ENCODE measurements around the gene POFUT1. TPM values are rescaled to one million over a fixed set of nuclear protein-coding genes. Genes with fewer than 3 reads are reported as not detected.
A peak's percentile ranks its signal among the peaks of the same experiment; 100 is the strongest.
"Not testable (repeated sequence)": the region's sequence is repeated elsewhere in the genome, so short reads cannot be mapped to it uniquely, and the experiment has no call there.

Gene POFUT1
- polyA plus RNA-seq, 1 donor, result 42.3 TPM

DNA sequence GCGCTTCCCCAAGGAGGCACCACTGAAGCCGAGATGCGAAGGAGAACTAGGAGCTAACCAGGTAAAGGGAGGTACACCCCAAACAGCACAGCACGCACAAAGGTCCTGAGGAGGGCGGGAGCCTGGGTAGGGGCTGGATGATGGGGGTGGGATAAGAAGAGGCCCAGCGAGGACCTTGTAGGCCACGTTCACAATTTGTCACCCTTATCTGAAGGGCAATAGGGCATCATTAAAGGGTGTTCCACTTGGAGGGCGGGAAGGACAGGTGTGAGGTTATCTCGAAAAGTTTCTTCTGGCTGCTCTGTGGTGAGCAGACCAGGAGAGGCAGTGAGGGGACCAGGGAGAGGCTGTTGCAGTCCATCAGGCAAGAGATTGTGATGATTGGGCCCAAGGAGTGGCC lies 25.6 kb downstream of the POFUT1 start:
- DNase-seq, result no peak

DNA sequence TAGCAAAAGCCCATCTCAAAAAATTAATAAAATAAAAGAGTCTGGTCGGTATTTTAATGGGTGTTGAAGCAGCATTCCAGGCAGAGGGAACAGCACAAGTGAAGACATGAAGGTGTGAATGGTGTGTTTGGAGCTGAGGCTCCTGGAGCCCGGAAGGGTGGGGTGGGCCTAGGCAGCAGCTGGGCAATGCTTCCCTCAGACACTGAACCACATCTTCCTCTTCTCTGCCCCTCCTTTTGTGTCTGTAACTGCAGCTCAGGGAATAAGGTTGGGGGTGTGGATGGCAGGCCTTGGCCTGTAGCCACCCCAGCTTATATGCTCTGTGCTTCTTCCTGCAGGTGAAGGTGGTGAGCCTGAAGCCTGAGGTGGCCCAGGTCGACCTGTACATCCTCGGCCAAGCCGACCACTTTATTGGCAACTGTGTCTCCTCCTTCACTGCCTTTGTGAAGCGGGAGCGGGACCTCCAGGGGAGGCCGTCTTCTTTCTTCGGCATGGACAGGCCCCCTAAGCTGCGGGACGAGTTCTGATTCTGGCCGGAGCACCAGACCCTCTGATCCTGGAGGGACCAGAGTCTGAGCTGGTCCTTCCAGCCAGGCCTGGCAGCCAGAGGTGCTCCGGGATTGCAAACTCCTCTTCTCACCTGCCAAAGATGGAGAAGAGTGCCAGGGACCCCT lies 26.6 kb downstream of the POFUT1 start:
- no peak for DNase-seq

DNA sequence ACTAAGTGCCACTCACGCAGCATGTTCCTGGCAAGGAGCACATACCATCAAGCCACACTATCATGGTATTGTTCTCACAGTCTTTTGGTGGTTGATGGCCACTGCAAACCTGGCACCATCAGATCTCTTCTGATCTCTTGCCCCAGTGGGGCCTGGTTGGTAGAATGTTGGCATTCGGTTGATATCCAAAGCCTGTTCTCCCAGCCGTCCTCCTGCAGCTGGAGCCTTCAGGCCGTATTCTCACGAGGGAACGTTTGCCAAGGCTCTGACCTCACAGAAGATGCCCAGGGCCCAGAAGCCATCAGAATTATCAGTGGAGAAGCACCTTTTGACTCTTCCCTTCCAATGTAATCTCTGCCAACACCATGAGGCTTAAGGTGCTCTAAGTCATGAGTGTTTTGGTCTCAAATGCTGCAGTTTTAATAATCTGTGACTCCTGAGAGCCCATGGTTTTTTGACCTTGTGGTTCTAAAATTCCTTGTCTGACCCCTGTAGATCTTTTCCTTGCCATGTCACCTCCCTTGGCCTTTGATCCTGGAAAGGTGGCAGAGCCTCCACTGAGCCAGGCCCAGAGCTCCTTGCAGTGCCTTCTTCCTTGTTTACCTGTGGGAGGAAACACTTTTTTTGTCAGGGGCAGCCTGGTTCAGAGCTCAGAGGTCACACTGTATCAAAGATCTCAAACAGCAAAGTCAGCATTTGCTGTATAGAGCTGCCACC lies 27.8 kb downstream of the POFUT1 start:
- no peak for DNase-seq

- no peak for DNase-seq
These were observed 28.4 kb downstream of the POFUT1 start for GRCh38 chr20:32236048-32236533.

DNA sequence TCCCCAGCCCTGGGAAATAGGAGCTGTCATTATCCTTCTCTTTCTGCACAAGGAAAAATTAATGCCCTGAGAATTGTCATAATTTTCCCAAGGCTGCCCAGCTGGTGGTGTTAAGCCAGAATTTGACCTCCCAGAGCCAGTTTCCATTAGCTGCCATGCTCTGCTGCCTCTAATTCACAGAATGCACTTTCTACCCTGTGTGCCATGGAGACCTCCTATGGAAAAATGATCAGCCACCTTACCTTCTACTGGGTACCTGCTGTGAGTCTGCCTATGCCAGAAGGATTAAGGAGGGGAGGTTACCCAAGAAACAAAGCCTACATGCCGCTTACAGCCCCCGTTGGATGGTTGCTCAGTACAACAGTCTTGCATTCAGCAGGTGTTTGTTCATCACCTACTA lies 29.1 kb downstream of the POFUT1 start:
- no peak for DNase-seq

GRCh38 chr20:32237419-32237818 lies 29.7 kb downstream of the POFUT1 start:
- DNase-seq, result no peak

DNA sequence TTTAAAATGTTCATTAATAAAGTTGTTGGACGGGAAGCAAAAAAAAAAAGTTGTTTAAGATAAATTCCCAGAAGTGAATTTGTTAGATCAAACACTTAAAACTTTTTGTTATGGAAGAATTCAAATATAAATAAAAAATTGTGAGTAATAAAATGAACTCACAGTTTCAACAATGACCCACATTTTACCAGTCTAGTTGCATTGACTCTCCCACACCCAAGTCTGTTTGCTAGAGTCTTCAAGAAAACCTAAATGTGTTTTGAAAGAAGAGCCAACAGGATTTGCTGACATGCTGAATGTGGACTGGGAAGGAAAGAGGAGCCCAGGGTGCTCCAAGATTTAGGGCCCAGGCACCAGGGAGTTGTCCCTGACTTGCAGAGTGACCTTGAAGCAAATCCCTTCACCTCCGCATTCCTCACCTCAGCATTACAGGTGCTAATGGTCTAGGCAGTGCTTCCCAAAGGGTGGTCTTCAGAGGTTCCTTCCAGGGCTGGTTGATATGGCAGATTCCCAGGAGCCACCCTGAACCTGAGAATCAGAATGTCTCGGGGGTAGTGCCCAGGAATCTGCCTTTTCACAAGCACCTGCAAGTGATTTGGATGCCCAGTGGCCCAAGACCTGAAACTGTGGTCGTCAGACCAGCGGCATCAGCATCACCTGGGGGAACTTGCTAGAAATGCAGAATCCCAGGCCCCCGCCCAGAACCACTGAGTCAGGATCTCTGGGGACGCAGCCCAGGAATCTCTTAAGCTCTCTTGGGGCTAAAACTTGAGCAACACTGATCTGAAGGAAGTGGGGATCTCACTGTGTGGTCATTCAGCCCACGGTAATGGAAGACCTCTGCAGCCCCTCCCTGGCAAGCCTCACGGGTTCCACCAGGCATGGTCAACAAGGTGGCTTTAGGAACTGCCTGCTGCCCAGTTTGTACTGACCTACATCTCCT lies 31.1 kb downstream of the POFUT1 start:
- no peak for DNase-seq

GRCh38 chr20:32240205-32240604 lies 32.5 kb downstream of the POFUT1 start:
- peak; percentile 8 for DNase-seq

DNA sequence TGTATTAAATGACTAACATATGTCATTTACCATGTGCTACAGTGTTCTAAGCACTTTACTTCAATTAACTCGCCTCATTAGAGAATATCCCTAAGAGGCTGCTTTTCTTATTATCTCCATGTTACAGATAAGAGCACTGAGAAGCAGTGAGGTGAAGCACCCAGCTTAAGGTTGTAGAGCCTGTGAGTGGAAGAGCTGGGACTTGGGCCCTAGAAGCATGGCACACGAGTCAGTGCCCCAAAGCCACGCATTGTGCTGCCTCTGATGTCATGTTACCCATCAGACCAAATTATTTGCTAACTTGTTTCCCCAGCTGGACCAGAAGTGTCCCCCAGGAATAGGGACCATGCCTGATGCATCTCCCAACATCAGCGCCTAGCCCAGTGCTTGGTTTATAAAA lies 34.1 kb downstream of the POFUT1 start:
- no peak for DNase-seq

- DNase-seq, result no peak
These were observed 36.6 kb downstream of the POFUT1 start for GRCh38 chr20:32244150-32244823.

GRCh38 chr20:32244959-32245358 lies 37.3 kb downstream of the POFUT1 start:
- DNase-seq, result no peak

- not testable (repeated sequence) for DNase-seq
These were observed 38.5 kb downstream of the POFUT1 start for GRCh38 chr20:32246208-32246607.

- DNase-seq, result no peak
These were observed 40.4 kb downstream of the POFUT1 start for GRCh38 chr20:32248043-32248442.

DNA sequence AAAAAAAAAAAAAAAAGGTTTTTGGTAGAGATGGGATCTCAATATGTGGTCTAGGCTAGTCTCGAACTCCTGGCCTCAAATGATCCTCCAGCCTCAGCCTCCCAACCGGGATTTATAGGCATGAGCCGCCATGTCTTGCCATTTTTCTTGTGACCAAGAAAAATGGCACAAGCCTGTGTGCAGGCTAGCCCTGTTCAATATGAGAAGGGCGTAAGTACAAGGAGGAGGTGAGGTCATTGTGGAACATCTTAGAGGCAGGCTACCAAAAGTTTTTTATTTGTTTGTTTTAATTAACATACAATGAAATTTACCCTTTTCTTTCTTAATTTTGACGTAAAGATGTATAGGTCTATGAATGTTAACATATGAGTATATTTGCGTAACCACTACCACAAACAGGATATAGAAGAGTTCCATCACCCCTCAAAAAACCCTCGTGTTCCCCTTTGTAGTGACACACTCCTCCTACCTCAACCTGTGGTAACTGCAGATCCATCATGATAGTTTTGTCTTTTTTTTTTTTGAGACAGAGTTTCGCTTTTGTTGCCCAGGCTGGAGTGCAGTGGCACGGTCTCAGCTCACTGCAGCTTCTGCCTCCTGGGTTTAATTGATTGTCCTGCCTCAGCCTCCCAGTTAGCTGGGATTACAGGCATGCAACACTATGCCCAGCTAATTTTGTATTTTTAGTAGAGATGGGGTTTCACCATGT lies 41.5 kb downstream of the POFUT1 start:
- no peak for DNase-seq

DNA sequence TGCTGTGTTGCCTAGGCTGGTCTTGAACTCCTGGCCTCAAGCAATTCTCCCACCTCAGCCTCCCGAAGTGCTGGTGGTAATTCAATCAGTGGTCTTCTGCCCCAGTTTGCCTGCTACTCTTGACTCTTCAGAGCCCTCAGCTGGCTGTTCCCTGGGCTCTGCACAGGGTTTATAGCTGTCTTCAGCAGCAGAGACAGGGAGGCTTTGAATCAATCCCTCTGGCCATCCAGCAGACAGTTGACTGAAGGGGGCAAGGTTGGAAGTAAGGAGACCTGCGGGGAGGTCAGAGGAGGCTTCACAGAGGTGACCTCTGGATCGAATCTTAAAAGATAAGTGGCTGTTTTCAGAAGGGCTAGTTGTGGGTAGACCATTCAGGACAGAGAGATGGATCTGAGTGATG lies 43.8 kb downstream of the POFUT1 start:
- no peak for DNase-seq

DNA sequence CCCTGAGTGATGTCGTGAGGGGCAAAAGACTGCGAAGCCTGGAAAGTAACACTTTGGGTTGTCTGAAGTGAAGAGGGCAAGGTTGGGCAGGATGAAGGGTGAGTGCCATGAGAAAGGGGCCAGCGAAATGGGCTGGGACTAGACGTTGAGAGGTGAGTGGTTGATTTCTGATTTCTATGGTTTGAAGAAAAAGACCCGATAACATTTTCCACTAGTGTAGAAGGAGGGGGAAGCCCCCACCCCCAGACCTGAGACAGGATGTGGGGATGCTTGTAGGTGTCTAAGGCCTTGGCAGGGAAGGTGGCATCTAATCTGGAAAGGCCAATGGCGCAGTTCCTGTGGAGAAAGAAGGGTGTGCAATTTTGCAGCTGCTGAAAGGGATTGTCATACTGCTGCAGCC lies 44.5 kb downstream of the POFUT1 start:
- DNase-seq, result no peak

DNA sequence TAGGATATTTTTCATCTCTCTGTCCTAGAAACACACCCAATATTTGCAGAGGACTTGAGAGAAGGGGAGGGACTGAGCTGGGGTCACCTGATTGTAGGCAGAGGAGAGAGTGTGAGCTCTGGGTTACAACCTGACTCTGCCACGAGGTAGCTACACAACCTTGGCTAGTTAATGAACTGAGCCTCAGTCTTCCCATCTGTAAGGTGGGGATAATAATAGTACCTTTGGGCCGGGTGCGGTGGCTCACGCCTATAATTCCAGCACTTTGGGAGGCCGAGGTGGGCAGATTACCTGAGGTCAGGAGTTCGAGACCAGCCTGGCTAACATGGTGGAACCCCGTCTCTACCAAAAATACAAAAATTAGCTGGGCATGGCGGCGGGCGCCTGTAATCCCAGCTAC lies 53.3 kb downstream of the POFUT1 start:
- not testable (repeated sequence) for DNase-seq

- no peak for DNase-seq
These were observed 54.0 kb downstream of the POFUT1 start for GRCh38 chr20:32261644-32262043.

DNA sequence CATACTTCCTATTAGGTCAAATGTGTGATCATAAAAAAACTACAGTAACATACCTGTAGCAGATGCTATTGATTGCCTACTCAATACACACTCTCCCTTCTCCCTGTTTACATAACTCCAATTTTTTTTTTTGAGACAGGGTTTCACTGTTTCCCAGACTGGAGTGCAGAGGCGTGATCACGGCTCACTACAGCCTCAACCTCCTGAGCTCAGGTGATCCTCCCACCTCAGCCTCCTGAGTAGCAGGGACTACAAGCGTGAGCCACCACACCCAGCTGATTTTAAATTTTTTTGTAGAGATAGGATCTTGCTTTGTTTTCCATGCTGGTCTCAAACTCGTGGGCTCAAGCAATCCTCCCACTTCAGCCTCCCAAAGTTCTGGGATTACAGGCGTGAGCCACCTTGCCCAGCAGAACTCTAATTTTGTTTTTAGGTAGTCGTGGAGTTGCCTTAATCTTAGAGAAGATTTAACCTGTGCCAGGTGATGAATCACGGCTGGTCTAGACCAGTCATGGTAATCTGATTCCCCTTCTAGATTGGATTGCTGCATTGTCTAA lies 55.8 kb downstream of the POFUT1 start:
- no peak for DNase-seq

GRCh38 chr20:32271620-32272019 lies 63.9 kb downstream of the POFUT1 start:
- DNase-seq, result no peak

- no peak for DNase-seq
These were observed 66.7 kb downstream of the POFUT1 start for GRCh38 chr20:32274359-32274758.

All from left kidney (tissue), 2 donors.